Left lung (tissue), 10 donors: ENCODE measurements around the gene SNF8. TPM values are rescaled to one million over a fixed set of nuclear protein-coding genes. Genes with fewer than 3 reads are reported as not detected.

Experiments
- ATAC-seq: fragments of 200-7000 bp; cut with Tn5 transposase; one replicate; pipeline ENCODE4 v1.9.1; 2020; ENCODE audit warnings: moderate library complexity
- DNase-seq, 4 donors: peaks; one replicate each; pipeline ENCODE4 v3.0.0-alpha.2; 2013 to 2020
- H3K27ac ChIP-seq, 2 donors: fragments of 200-600 bp; sonication (generic) in 1 of 2; one replicate each; pipeline versions ENCODE4 v1.5.0 to v1.8.0; 2020 to 2021
- H3K27me3 ChIP-seq, 2 donors: fragments of 200-600 bp; sonication (generic) in 1 of 2; one replicate each; pipeline versions ENCODE4 v1.5.0 to v1.8.0; 2020 to 2021
- H3K36me3 ChIP-seq, 2 donors: fragments of 200-600 bp; sonication (generic) in 1 of 2; one replicate each; pipeline versions ENCODE4 v1.5.0 to v1.8.0; 2020 to 2021
- H3K4me1 ChIP-seq, 2 donors: fragments of 200-600 bp; one replicate each; pipeline ENCODE4 v1.8.0; 2021
- H3K4me3 ChIP-seq, 2 donors: fragments of 200-600 bp; sonication (generic) in 1 of 2; one replicate each; pipeline versions ENCODE4 v1.5.0 to v1.8.0; 2020 to 2021; ENCODE audit warnings: mild to moderate bottlenecking in 1 of 2
- H3K9me3 ChIP-seq, 2 donors: fragments of 200-600 bp; sonication (generic) in 1 of 2; one replicate each; pipeline versions ENCODE4 v1.5.0 to v1.8.0; 2020 to 2021
- CTCF ChIP-seq, 2 donors: fragments of 200-600 bp; sonication (generic) in 1 of 2; IDR thresholded peaks; one replicate each; pipeline versions ENCODE4 v1.5.0 to v1.8.0; 2021; ENCODE audit warnings: antibody characterized with exemption in 2 of 2
- intact Hi-C, 2 donors: fragments of 100-400 bp; cut with DNase I; formaldehyde crosslinking; loops; one replicate each; pipeline versions ENCODE4 v1.11.2 to v1.14.2; 2022
- polyA plus RNA-seq, 6 donors: library from polyadenylated mRNA; unstranded; fragments of 120-200 nt; gene quantifications; one replicate each; pipeline ENCODE4 v1.2.1, GENCODE V29; 2013; ENCODE audit not compliant: insufficient read length in 6 of 6
- total RNA-seq, 2 donors: library from RNA; stranded (reverse); fragmentation: NEBNext Ultra II Directional; extraction: Animal tissue kit (Norgen Biotek cat#: 25700); gene quantifications; one replicate each; pipeline ENCODE4 v1.2.1, GENCODE V29; 2021
- donor health status: DM: no; HTN: yes; CAD: no.
- donor health status: DM: no; HTN: no; CAD: no.

SNF8 gene
- total and polyA plus RNA-seq, 8 donors, result 80.7 to 109 (median 89.2) TPM

GRCh38 chr17:48908853-48909394 is 35.7 kb downstream of the SNF8 start:
- Histone ChIP-seq H3K27ac (peak overlapping the region; percentile 92 to 93), H3K9me3 (no peaks in the 10 kb centered on the region), H3K36me3 (peaks cover 0 to 29% of the 10 kb centered on the region in 2 donors), H3K27me3 (no peaks in the 10 kb centered on the region), H3K4me3 (peak overlapping the region; percentile 65 to 70), H3K4me1 (peaks cover 16 to 50% of the 10 kb centered on the region in 2 donors)
- no peak for TF ChIP-seq CTCF (IDR thresholded peaks at IDR 0.05)
- intact Hi-C loops, result no loop called here
- ATAC-seq (peak; percentile 72), DNase-seq (peak; percentile 77 to 94 (median 91))

- intact Hi-C loops, result no loop called here
- DNase-seq (peak; percentile 93 to 98 (median 96)), ATAC-seq (peak; percentile 98)
- no peaks in the 10 kb centered on the region for H3K27me3 ChIP-seq
- peak within 1 kb of the TSS; percentile 92 to 93 for H3K27ac ChIP-seq
- H3K4me3 ChIP-seq, result peak within 1 kb of the TSS; percentile 65 to 70
- no peak for TF ChIP-seq CTCF (IDR thresholded peaks at IDR 0.05)
- peaks cover 16 to 46% of the 10 kb centered on the region in 2 donors for H3K4me1 ChIP-seq
- no peaks in the 10 kb centered on the region for H3K9me3 ChIP-seq
- peaks cover 0 to 22% of the 10 kb centered on the region in 2 donors for H3K36me3 ChIP-seq
These were observed 36.4 kb downstream of the SNF8 start, which contains the start of gene UBE2Z for GRCh38 chr17:48908047-48908843. TSS of gene UBE2Z (plus strand) at chr17:48908407. CDS start at chr17:48908504, 97 bp downstream.

- H3K27me3 ChIP-seq, result no peaks in the 10 kb centered on the region
- DNase-seq (peak in 1 of 4 donors; percentile 49), ATAC-seq (peak; percentile 14)
- peak overlapping the region; percentile 65 to 70 for H3K4me3 ChIP-seq
- H3K36me3 ChIP-seq, result peaks cover 0 to 16% of the 10 kb centered on the region in 2 donors
- intact Hi-C loops, result no loop called here
- TF ChIP-seq CTCF (IDR thresholded peaks at IDR 0.05), result no peak
- H3K27ac ChIP-seq, result peak overlapping the region; percentile 92 to 93
- H3K4me1 ChIP-seq, result peaks cover 16 to 40% of the 10 kb centered on the region in 2 donors
- H3K9me3 ChIP-seq, result no peaks in the 10 kb centered on the region
These were observed 37.0 kb downstream of the SNF8 start for GRCh38 chr17:48907713-48908046.

- ATAC-seq, result no peak
- TF ChIP-seq CTCF (IDR thresholded peaks at IDR 0.05), result no peak
- no peak for DNase-seq
- Histone ChIP-seq H3K36me3 (peaks cover 0 to 5% of the 10 kb centered on the region in 2 donors), H3K9me3 (no peaks in the 10 kb centered on the region), H3K27ac (no peak overlapping the region), H3K4me3 (no peak overlapping the region), H3K4me1 (peaks cover 16 to 26% of the 10 kb centered on the region in 2 donors), H3K27me3 (no peaks in the 10 kb centered on the region)
- intact Hi-C loops, result no loop called here
These were observed 38.6 kb downstream of the SNF8 start for GRCh38 chr17:48905987-48906515.

- Histone ChIP-seq H3K27ac (no peak overlapping the region), H3K9me3 (no peaks in the 10 kb centered on the region), H3K4me1 (peaks cover 6 to 10% of the 10 kb centered on the region in 2 donors), H3K4me3 (no peak overlapping the region), H3K27me3 (no peaks in the 10 kb centered on the region), H3K36me3 (no peaks in the 10 kb centered on the region)
- no peak for TF ChIP-seq CTCF (IDR thresholded peaks at IDR 0.05)
- intact Hi-C loops, result no loop called here
- ATAC-seq (no peak), DNase-seq (no peak)
These were observed 40.2 kb downstream of the SNF8 start for GRCh38 chr17:48904428-48904827.
